ENCODE results near the gene TSPAN1. TPM values are rescaled to one million over a fixed set of nuclear protein-coding genes. Genes with fewer than 3 reads are reported as not detected.
A peak's percentile ranks its signal among the peaks of the same experiment; 100 is the strongest.

Gene TSPAN1
- total RNA-seq, 1 donor from 2014 or later, result 5.3 TPM

- DNase-seq, result no peak
Observed at GRCh38 chr1:46160212-46160611, 14.7 kb upstream of the TSPAN1 start.

GRCh38 chr1:46166521-46167462 lies 8.1 kb upstream of the TSPAN1 start:
- DNase-seq, result peak; percentile 52

- no peak for DNase-seq
Observed at GRCh38 chr1:46168477-46168876, 6.4 kb upstream of the TSPAN1 start.

DNA sequence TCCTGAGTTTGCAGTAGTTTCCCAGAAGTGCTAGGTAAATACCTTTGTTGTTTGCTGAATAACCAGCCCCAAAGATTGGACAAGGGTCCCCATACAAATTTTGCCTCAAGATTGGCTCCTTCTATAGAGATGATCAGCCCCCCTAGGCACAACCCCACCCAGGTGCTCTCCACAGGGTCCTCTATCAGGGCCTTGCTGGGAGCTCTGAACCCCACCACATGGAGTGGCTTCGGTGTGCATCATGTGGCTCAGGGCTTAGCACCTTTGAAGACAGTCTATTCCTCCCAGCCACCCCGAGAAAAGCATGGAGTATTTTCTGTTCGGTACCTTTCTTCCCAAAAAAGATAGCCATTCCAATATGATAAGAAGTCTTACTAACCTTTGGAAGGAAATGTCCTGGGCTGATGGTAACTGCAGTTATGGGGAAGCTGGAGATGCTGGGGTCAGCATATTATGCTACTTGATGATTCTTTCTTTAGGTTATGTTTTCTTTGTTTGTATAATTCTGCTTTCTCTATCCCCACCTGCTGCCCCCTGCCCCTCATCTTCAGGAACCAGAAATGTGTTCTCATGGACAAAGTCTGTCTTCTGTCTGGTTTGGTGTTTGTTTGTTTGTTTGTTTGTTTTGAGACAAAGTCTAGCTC lies 5.0 kb upstream of the TSPAN1 start:
- no peak for DNase-seq

- no peak for DNase-seq
Observed at GRCh38 chr1:46171351-46171750, 3.5 kb upstream of the TSPAN1 start.

- DNase-seq, result peak; percentile 24
Observed at GRCh38 chr1:46171871-46172270, 3.0 kb upstream of the TSPAN1 start.

DNA sequence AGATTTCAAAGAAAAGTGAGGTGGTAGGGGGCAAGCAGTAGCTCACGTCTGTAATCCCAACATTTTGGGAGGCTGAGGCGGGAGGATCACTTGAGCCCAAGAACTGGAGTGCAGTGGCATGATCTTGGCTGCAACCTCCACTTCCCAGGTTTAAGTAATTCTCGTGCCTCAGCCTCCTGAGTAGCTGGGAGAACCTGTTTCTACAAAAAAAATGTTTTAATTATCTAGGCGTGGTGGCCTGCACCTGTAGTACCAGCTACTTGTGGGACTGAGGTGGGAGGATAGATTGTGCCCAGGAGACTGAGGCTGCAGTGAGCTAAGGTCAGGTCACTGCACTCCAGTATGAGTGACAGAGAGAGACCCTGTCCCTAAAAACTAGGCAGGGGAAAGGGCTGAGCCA lies 2.6 kb upstream of the TSPAN1 start:
- no peak for DNase-seq

GRCh38 chr1:46173361-46173856 lies 1.5 kb upstream of the TSPAN1 start:
- DNase-seq, result peak; percentile 63

GRCh38 chr1:46175243-46175642 lies 356 bp downstream of the TSPAN1 start:
- DNase-seq, result no peak

GRCh38 chr1:46176211-46176865 lies 1.5 kb downstream of the TSPAN1 start, which contains the start of gene P3R3URF:
Gene P3R3URF, minus strand, starts transcription at chr1:46176488. Its CDS starts 17 bp downstream, at chr1:46176471.
- no peak for DNase-seq

DNA sequence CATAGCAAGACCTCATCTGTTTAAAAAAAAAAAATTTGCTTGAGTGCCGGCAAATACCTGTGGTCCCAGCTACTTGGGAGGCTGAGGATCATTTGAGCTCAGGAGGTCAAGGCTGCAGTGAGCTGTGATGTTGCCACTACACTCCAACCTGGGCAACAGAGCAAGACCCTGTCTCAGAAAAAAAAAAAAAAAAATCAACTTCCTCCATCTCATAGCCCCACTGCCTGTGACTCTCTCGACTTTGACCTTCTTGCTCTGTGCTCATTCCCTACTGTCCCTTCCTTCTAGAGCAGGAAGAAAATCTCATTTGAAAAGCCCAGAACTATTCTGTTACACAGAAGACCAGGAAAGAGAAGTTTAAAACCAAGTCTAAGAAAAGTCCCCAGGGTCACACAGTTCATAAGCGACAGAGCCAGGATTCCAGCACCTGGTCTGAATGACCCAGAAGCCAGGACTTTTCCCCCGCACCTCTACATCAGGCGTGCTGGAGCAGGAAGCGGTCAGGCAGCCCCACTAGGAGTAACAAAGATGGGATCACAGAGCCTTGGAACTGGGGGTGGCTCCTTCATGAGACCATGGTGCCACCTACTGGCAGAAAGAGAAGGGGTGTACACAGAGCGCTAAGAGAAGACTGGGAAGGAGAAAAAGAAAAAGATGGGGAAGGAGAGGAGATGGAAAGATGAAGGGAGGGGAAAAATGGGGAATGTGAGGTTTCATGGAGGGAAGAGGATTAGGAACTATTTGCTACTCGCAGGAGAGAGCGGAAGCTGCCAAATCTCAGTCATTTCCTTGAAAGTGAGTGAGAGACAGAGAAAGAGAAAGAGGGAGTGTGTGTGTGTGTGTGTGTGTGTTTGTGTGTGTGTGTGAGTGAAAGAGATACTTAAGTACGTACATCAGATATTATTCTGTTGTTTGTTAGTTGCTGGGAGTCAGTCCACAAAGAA lies 4.5 kb downstream of the TSPAN1 start:
- DNase-seq, result peak; percentile 95

- DNase-seq, result peak; percentile 24
Observed at GRCh38 chr1:46180082-46180616, 5.3 kb downstream of the TSPAN1 start.

DNA sequence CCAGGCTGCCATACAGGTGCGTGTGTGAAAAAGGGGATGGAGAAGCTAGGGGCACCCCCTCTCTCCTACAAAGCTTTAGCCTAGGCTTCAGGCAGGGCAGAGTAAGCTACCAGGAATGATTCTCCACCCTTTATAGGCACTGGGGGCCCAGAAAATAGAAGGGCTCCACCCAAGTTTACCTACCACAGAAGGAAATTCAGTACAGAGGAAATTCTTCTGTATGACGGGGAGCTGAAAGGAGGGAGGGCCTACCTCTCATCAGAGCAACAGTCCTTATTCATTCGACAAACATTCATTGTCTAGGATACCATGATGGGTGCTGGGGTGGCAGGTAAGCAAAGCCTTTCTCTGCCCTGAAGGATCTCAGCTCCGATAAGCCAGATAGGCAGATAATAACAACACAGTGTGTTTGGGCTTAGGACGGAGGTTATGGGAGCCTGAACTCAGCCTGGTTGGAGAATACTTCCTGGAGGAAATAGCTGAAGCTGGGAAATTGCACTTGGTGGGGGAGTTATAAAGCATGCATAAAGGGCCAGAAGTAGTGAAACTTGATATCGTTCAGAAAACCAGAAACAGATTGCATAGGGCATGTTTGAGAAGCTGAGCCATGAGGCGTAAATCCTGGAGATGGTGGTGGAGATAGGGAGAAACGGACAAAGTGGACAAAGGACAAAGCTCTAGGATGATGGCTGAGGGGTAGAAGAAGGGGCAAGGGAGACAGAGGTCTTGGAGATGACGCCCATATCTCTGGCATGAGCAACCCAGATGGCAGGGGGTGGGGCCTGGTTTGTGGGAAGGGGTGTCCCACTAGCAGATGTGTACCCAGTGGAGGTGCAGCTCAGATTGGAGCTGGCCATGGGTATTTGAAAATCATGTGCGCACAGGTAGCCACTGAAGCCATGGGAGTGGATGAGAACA lies 6.7 kb downstream of the TSPAN1 start:
- no peak for DNase-seq

- DNase-seq, result peak; percentile 76
Observed at GRCh38 chr1:46183079-46183847, 8.4 kb downstream of the TSPAN1 start.

GRCh38 chr1:46183926-46184557 lies 9.2 kb downstream of the TSPAN1 start:
- no peak for DNase-seq

- no peak for DNase-seq
Observed at GRCh38 chr1:46184920-46185658, 10.2 kb downstream of the TSPAN1 start.

- DNase-seq, result no peak
Observed at GRCh38 chr1:46186076-46186475, 11.2 kb downstream of the TSPAN1 start.
